GM23248 (cell line): ENCODE results near the gene NCOA1.

ENCODE experiments used
- EZH2 ChIP-seq: fragments of 200-600 bp; sonication (generic); IDR thresholded peaks from 2 replicates; pipeline ENCODE4 v1.6.1; 2018; ENCODE audit warnings: antibody characterized with exemption, mild to moderate bottlenecking; ENCODE audit not compliant: insufficient read depth, poor library complexity, severe bottlenecking
- EZH2phosphoT487 ChIP-seq: fragments of 200-600 bp; sonication (generic); IDR thresholded peaks from 2 replicates; pipeline ENCODE4 v1.6.1; 2018; ENCODE audit warnings: antibody characterized with exemption, moderate library complexity, mild to moderate bottlenecking, low read depth; ENCODE audit not compliant: insufficient read depth

DNA sequence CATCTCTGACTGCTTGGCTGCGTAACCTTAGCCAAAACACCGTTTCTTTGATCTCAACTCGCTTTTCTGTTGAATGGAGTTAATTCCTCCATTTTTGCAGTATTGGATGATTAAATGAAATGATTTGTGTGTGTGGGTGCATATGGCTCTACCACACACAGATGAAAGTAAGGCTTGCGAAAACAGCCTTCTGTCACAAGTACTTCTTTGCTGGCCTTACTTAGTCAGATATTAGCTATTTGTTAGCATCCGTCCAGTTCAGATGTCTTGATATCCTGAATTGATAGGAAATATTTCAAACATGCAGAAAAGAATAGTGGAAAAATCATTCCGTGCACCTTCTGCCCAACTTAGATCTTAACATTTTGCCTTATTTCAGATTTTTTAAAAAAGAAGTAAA is 21.8 kb downstream of the NCOA1 start:
- no peak for TF ChIP-seq EZH2
- no peak for TF ChIP-seq EZH2phosphoT487
